GM19035 (cell line): ENCODE measurements around the gene FSTL4.

Experiments
- ATAC-seq: cut with Tn5 transposase; IDR thresholded peaks from one replicate; pipeline ENCODE4 v1.9.1; 2021; ENCODE audit not compliant: unreplicated experiment

FSTL4 gene

DNA sequence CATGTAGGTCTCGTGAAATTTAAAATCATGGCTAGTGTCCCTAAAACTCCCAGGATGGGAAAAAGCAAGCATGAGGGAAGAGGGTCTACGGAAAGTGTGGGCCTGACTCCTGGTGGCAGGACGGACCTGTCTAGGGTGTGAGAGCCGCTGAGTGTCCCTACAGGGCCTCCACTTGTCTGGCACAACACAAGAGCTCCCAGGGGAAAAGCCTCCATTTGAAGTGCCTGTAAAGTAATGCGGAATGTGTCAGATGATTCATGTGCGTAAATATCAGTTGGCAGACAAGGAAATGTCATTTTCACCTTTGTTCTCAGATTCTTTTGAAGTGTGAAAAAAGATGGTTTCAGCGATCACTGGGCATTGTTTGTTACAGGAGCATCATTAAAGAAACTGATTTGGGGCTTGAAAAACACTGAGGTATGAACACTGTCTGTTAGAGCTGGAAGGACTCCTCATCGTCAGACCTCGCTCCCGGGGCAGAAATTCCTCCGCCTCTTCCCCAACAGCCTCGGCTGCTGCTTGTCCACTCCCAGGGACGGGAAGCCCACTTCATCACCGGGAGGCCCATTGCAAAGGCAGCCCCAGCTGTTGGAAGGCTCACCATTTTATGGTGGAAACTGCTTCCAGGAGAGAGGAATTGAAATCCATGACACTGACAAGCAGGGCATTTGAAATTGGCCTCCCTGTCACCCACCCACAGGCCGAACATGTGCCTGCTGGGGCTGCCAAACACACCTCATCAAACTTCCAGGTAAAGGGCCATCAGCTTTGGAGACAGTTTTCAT is 240.8 kb downstream of the FSTL4 start:
- no peak for ATAC-seq

DNA sequence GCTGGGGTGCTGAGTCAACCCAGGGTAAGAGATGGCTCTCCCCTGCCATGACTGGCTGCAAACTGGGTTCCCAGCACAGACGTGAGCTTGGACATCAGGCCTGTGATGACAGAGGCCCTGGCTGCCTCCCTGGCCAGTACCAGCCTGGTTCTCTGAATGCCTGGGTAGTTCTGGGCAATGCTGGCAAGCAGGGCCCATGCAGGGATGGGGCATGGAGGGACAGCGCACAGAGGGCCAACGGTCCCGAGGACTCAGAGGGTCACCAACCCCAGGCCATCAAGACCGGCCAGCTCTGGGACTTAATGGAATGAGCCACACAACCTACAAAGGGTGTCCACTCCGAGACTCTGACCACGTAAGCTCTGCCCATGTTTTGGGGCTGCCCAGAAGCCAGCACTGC is 241.4 kb downstream of the FSTL4 start:
- no peak for ATAC-seq

DNA sequence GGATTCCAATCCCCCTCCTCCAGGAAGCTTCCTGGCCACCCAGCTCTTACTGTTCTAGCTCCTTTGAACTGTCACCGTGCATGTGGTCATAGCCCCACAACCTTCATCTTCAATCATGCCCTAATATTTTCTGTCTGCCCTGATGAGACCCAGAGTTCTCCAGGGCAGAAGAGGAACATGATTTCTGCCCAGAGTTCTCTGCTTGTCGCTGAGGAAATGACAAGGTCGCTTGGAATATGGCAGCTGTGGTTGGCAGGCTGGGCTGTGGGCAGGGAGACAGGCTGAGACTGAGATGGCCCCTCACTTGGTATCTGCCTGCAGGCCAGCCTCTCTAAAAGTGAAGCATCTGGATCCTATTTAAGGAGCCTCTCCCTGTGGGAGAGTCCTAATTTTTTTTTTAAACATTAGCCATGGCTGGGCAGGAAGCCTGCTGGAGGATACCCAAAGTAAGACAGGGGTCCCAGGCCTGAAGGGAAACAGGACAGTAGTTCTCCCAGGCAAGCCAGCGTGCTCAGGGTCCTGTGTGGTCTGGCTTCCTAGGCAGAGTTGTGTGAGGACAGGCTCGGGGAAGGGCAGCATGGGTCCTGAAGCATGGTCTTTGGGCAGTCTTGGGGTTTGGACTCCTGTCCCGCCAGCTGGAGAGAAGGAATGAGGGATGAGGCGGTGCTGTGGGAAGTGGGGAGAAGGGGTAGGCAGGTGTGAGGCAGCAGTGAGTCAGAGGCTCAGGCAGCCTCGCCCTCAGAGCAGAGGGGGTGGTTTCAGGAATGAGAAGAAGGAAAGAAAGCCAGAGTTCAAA is 242.1 kb downstream of the FSTL4 start:
- no peak for ATAC-seq

DNA sequence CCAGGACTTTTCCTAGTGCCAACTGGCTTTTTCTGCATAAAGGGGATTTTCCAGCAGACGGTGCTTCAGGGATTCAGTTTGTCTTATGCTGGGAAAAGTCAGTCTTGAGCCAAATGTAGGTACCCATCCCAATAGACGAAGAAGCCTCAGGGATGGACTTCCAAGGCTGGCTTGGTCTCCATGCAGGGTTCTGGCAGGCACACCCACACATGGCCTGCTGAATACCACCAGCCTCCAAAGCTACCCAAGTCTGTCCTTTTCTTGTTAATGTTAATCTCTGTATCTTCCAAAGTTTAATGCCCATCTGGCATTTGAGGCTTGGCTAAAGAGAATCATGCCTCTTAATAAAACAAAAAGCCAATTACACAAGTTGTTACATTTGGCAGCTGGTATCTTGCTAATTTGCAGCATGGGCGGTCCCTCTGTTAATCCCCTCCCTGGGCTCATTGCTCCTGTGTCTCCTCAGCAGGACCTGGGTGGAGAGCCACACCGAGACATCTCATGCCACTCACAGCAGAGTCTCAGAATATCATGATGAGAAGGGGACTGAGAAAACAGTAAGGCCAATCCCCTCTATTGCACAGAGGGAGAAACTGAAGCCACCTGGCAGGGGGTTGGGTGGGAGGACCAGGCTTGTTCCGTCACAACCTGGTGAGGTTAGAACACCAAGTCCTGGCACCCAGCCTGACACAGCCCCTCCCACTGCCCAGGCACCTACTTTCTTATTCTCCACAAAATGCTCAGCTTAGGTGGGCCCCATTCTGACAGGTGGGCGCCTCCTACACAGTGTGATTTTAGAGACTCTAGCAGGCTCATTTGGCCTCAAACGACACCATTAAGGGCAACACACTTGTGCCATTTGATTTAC is 243.2 kb downstream of the FSTL4 start:
- no peak for ATAC-seq

DNA sequence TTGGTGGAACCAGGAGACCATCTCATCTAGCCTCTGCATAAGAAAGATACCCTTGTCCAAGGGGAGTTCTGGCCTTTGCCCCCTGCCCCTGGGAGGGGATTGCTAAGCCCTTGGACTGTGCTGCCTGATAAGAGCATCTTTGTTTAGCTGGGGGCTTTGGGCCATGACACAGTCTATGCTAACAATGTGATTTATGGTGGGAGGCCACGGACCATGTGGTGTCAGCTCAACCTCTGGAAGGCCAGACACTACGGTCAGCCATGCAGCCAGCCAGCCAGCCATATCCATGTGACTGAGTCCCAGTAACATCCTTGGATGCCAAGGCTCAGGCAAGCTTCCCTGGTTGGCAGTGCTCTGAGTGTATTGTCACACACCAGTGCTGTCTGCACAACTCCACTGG is 244.4 kb downstream of the FSTL4 start:
- no peak for ATAC-seq

DNA sequence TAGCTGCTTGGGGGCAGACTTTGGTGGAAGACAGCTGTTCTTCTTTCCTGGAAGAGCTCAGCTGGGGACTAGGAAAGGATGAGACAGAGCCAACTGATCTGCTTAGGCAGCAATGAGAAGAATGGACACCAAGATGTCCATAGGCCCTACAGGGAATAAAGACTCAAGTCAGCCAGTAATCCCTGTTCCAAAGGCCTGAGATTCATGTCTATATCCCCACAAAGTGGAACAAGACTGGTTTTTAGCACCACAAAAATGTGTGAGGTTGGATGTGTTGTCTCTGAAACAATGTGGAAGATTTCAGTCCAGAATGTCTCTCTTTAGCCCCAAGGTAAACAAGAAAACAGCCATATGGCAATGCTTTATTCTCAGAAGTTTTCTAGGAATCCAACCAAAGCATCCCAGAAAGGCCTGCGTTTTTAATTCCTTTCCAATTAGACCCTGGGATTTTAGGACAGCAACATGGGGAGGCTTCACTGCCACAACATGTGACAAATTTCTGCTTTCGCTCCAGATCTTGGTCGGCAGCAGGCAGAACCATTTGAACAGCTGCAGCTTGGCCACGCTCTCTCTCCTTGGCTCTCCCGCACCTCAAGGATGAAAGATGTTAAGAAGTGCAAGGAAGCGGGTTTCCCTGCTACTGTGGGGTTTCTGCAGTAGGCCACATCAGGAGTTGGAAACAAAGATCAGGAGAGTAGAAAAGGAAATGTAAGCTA is 245.1 kb downstream of the FSTL4 start:
- ATAC-seq, result no peak

DNA sequence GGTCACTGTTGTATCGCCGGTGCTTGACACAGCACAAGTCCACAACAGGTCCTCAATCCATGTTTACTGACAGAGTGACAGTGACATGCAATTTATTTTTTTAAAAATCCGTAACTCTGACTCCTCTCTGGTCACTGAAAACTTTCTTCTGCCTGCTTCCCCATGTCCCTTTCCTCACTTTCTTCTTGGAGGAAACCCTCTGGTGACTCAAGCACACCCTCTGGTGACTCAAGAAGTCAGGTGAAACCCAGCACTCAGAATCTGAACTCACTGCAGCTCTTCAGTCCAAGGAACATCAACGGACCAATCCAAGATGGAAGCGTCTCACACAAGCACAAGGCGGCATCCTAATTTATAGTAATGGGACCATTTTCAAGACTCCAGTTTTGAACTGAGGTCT is 245.9 kb downstream of the FSTL4 start:
- ATAC-seq, result no peak

DNA sequence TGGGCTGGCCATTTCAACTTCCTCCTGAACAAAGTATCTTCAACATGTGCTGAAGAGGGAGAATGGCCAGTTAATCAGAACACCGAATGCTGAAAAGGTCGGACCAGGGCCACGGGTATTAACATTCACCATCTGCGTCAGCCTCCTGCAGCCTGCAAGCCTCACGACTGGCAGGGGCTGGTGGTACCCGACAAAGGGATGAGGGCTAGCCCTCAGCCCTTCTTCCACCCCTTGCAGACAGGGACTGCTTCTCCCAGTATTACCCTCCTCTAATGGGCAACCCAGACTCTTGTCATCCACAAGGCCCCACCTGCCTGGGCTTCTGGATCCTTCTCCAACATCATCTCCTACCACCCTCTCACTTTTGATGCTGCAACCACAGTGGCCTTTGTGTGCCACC is 246.6 kb downstream of the FSTL4 start:
- ATAC-seq, result no peak

DNA sequence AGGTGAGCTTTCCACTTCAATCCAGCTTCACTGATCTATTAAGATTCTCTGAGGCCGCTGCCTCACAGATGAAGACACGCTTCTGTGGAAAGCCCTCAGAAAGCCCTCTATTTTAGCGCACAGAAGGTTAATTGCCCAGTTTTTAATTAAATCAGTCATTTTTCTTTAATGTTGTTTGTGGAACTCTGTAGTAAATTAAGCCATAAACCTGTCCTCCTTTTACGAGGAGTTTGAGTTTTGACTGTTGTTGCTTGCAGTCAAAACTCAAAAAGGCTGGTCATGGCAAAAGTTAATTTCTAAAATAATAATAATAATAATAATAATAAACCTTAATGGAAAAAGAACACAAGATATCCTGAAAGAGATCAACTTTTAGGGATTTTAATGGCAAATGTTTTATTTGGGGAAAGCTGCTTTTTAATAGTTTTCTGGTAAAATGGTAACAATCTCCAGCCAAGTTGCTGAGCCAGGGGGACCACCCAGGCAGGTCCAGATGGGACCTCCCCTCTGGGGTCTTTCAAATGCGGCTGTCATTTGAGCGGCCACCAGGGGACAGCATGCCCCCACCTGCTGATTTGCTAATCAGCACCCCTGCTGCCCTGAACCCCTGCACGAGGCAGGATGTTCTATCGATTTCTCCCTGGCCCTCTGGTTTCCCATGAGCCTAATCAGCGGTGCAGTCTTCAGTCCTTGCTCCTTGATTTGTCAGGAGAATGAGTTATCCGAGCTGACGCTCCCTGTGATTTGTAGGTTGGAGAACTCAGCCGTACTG is 247.2 kb downstream of the FSTL4 start:
- ATAC-seq, result no peak

DNA sequence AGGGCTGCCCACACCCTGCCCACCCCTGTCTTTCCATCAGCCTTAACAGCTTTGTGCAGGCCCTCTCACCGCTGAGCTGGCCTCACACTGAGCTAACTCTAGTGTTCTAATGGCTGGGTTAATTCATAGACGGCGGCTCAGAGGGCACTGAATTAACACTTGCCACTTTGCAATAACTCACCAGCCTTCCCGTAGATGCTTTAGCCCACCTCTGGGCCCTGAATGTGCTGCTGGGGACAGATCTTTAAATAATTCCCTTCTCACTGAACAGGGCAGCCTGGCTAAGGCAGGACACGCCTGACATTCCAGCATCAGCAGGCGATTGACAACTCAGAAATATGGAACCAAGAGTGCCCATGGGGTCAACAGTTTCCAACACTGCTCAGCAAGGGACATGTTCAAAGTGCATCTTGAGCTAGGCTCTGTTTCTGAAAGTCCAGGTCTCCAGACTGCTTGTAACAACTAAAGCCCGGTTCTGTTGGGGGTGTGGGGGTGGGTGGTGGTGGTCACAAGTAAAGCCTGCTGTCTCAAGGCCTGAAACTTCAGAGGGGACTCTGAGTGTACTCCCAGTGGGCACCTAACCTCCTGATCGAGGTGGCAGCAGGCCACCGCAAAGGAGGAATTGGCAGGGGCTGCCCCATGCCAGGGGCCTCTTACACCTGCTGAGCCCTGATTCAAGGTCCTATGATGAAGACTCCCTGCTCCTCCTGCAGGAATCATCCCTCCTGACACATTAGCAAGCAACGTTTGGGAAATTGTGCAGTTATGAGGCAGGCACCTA is 248.3 kb downstream of the FSTL4 start:
- no peak for ATAC-seq

DNA sequence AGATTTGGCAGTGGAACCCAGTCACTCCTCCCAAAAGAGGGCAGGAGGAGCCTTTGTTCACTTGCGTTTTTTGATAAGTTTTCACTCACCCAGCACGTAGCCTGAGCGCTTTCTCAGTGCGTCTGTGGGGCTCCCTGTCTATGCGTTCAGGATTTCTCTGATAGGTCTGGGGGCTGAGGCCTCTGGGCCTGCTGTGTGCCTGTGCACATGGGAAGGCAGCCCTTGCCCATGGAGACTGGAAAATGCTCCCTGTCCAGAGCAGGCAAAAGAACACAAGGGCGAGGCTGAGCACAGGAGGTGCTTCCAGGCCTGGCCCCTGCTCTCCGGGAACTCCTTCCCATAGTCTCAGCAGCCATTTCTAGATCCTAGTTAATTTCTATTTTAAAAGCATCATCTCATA is 249.9 kb downstream of the FSTL4 start:
- no peak for ATAC-seq

DNA sequence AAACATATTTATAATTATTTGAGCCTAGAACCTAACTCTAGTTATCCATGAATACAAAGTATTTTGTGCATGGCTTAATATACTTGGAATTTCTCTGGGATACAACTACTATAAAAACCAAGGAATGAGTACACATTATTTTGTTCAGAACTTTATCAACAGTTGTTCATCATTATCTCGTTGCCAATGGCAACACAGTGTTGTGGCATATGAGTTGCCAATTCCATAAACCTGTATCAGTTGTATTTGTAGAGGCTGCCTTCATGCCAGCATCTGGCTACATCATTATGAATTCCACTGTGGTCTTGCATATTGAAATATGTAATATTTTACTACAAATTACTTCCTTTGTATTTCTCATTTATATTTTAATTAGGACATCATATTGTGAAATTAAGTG is 250.4 kb downstream of the FSTL4 start:
- ATAC-seq, result no peak

DNA sequence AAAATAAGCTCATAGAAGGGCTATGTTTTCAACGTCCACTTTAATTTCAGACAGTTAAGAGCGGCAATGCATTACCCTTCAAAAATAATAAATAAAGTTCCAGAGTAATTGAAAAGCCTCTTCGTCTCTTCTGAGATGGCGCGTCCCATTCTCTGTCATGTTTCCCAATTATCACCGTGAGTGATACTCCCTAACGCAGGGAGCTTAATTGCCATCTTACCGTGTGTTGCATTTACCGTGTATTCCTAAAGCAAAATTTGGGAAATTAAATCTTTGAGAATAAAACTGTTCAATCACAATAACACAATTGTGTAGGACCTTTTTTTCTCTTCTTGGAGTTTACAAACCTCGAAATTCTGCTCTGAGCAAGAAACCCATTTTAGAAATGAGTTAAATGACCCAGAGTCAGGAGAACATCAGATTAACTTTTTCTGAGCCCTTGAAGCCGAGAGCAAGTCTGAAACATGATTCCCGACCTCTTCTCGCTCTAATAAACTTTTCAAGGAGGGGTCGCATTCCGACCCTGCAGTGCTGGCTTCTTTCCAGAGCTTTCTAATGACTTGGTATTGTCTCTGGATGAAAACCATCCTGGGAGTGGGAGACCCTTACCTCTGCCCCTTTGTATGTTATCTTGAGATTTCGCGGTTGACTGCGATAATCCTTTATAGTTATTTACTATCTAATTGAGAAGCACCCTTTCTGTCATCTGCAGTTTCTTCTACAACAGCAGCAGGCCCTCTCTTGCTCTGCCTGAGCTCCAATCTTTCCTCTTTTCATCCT is 251.5 kb downstream of the FSTL4 start:
- no peak for ATAC-seq

DNA sequence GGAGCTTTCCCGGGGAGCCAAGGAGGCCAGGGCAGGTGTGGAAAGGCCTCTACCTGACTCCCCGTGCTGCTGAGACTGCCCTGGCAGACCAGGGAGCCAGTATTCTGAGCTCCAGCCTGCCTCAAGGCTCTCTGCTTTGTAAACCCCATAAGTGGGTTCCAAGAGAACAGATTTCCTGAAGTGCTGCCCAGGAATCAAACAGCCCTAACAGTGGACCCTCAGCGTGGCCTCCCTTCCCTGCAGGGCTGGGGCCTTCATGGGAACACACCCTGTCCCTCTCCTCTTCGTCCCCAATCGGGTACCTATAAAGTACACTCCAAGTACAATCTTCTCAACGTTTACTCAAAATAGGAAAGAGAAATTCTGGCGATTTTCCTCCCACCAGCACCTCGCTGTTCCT is 252.5 kb downstream of the FSTL4 start:
- no peak for ATAC-seq

DNA sequence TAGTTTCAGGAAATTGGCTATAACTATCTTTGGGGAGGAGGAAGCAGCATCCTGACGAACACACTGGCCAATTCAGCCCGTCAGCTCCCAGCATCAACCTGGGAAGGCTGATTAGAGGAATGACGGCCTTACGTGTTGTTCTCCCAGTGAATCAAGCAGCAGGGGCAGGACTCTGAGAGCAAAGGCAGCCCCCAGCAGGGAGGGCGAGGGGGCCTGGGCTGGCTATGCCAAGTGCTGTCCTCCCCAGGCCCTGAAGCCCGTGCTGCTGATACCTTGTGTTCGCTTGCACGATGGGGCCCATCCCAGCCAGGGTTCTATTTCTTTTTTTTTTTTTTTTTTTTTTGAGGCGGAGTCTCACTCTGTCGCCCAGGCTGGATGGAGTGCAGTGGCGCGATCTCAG is 254.1 kb downstream of the FSTL4 start:
- ATAC-seq, result no peak

DNA sequence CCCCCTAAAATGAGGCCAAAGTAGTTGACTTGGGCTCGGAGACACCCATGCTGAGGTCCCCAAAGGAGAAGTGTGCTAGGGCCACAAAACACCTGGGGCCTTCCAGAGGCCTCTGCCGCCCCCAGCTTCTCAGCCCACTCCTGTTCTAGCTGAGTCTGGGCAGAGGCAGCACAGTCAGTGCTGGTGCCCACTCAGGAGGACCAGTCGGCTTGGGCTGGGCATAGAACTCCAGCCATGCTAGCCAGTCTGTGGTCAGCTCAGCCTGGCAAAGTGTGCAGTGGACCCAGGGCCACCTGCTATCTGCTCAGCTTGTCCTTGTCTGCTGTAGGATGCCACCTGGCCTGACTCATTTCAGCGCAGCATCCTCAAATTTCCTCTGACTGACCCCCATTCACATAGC is 254.6 kb downstream of the FSTL4 start:
- ATAC-seq, result no peak

DNA sequence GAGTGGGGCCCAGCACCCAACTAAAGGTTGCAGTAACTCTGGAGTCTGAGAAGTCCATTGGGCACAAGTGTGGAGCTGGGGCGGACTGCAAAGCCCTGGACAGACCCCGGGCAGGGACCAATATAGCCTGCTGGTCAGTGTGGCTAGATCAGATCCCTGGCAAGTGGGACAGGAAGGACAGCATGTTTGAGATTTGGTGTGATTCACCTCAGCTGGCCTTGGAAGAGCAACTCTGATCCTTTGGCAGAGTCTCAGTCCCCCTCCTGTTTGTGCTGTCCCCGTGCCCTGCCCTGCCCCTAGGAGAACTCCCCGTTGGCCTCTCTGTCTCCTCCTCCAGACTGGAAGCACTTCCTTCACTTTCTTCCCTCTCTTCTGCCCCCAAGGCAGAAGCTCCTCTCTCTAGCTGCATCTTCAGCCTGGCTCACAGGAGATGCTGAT is 255.3 kb downstream of the FSTL4 start:
- no peak for ATAC-seq

DNA sequence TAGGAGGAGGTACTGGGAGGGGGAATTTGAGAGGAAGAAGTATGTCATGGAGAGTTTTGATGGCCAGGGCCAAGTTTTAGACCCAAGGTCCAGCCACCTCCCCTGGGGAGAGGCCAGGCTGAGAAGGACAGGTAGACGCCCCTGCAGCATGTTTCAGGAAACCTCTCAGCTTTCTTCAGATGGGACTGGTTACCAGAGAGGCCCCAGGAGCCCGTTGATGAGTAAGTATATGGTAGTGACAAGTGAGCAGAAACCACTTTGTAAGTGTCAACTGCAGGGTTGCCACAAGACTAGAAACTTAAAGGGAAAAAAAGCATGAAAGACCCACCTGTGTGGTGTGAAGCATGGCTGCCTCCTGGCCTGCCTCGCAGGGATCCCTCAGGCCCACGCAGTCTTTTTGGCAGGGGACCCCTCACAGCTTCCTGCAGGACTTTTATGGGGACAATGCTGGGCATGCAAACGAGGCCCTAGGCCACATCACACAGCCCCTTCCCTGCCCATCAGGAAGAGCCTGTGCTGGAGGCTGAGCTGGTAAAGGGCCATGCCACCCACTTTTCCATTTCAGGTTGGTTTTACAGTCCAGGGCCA is 255.9 kb downstream of the FSTL4 start:
- no peak for ATAC-seq
